MCF 10A (cell line): ENCODE measurements around the gene PPP1R12B. TPM values are rescaled to one million over a fixed set of nuclear protein-coding genes. Genes with fewer than 3 reads are reported as not detected.
A peak's percentile ranks its signal among the peaks of the same experiment; 100 is the strongest.
"Not testable (repeated sequence)": the region's sequence is repeated elsewhere in the genome, so short reads cannot be mapped to it uniquely, and the experiment has no call there.

ENCODE experiments used
- BruUV-seq: library from RNA; stranded (reverse); fragments of 400-500 nt; replicated peaks from 2 replicates; lab custom pipeline; 2021; lab: Mats Ljungman, UMichigan
- CTCF ChIA-PET: fragments of 300-600 bp; sonication (Branson Sonifier 250); formaldehyde crosslinking; extraction: SDS; loops from one replicate; lab custom pipeline; 2021; ENCODE audit warnings: antibody characterized with exemption, inconsistent platforms; lab: Yijun Ruan, JAX
- POLR2A ChIA-PET: fragments of 300-600, 350-650 bp; sonication (Branson Sonifier 250); formaldehyde crosslinking; extraction: SDS; loops from one replicate; lab custom pipeline; 2020; ENCODE audit warnings: antibody characterized with exemption, inconsistent platforms; lab: Yijun Ruan, JAX
- DNase-seq: peaks from one replicate; pipeline ENCODE4 v3.0.0-alpha.2; 2018; ENCODE audit not compliant: unreplicated experiment
- H3K27ac Mint-ChIP-seq: one replicate; pipeline ENCODE4 v1.8.0; 2022; ENCODE audit warnings: mild to moderate bottlenecking, low read depth, mixed read lengths; ENCODE audit not compliant: unreplicated experiment
- H3K27me3 Mint-ChIP-seq: one replicate; pipeline ENCODE4 v1.8.0; 2022; ENCODE audit warnings: mixed read lengths; ENCODE audit not compliant: insufficient read depth, unreplicated experiment
- H3K36me3 Mint-ChIP-seq: one replicate; pipeline ENCODE4 v1.8.0; 2022; ENCODE audit warnings: mild to moderate bottlenecking, moderate library complexity, mixed read lengths; ENCODE audit not compliant: insufficient read depth, unreplicated experiment
- H3K4me1 Mint-ChIP-seq: one replicate; pipeline ENCODE4 v1.8.0; 2022; ENCODE audit warnings: mixed read lengths; ENCODE audit not compliant: insufficient read depth, unreplicated experiment
- H3K4me3 Mint-ChIP-seq: one replicate; pipeline ENCODE4 v1.8.0; 2022; ENCODE audit warnings: mild to moderate bottlenecking, moderate library complexity, mixed read lengths; ENCODE audit not compliant: unreplicated experiment
- H3K9me3 Mint-ChIP-seq: one replicate; pipeline ENCODE4 v1.8.0; 2022; ENCODE audit warnings: mixed read lengths; ENCODE audit not compliant: unreplicated experiment
- CTCF ChIP-seq: fragments of 200-600 bp; IDR thresholded peaks from one replicate; pipeline ENCODE4 v1.8.0; 2022; ENCODE audit warnings: antibody characterized with exemption, mild to moderate bottlenecking; ENCODE audit not compliant: unreplicated experiment
- intact Hi-C: fragments of 100-400 bp; cut with micrococcal nuclease; formaldehyde crosslinking; loops from 2 replicates; pipeline ENCODE4 v1.14.1; 2022
- total RNA-seq: library from RNA; stranded (reverse); gene quantifications from 2 replicates; pipeline ENCODE4 v1.2.3, GENCODE V29; 2022

The PPP1R12B gene
- total RNA-seq, 1 experiment from 2014 or later = 33.8 TPM

DNA sequence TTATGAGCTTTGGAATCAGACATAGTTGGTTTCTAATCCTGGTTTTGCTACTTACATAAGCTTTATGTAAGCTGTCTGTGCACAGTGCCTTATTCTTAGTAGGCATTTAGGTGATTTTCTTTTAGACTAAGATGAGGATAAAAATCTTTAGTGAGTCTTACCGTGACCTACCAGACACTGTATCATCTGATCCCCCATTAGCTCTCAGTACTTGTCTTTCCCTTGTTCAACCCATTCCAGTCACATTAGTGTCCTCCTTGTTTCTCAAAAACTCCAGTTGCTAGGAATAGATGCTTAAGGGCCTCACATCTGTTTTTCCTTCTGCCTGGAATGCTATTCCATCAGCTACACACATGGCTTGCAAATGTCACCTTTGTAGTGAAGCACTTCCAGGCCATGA lies 18.8 kb downstream of the PPP1R12B start:
- intact Hi-C loops = no loop called here
- Mint-ChIP-seq H3K4me1 (peaks cover 12% of the 10 kb centered on the region), H3K27ac (no peak overlapping the region), H3K36me3 (no peaks in the 10 kb centered on the region), H3K4me3 (no peak overlapping the region), H3K9me3 (no peaks in the 10 kb centered on the region), H3K27me3 (no peaks in the 10 kb centered on the region)
- DNase-seq = no peak
- BruUV-seq = no TSS peak
- no peak for TF ChIP-seq CTCF
- ChIA-PET CTCF (interaction anchor here (0.5 to 1.7 kb wide), 4 partner anchors 17 to 353 kb away, joined by 3 to 6 read pairs (median 3); no protein-coding TSS in a partner anchor), POLR2A (interaction anchor here (0.6 to 2.1 kb wide), 5 partner anchors 13 to 1417 kb away, joined by 3 to 7 read pairs (median 3); partner anchors contain the start of gene PPP1R12B)

- CTCF ChIA-PET = interaction anchor here (0.6 to 0.7 kb wide), 3 partner anchors 27 to 925 kb away, joined by 3 read pairs; no protein-coding TSS in a partner anchor
- intact Hi-C loops, DNase-seq, H3K4me3 Mint-ChIP-seq, POLR2A ChIA-PET, H3K36me3 Mint-ChIP-seq, H3K4me1 Mint-ChIP-seq, BruUV-seq, H3K9me3 Mint-ChIP-seq, H3K27me3 Mint-ChIP-seq, H3K27ac Mint-ChIP-seq: not testable (repeated sequence)
Measured at GRCh38 chr1:202370906-202371305, 22.4 kb downstream of the PPP1R12B start.

GRCh38 chr1:202374099-202374498 lies 25.6 kb downstream of the PPP1R12B start:
- Mint-ChIP-seq H3K4me1 (peaks cover 31% of the 10 kb centered on the region), H3K4me3 (no peak overlapping the region), H3K27ac (no peak overlapping the region), H3K9me3 (peaks cover 18% of the 10 kb centered on the region), H3K36me3 (peaks cover 5% of the 10 kb centered on the region), H3K27me3 (no peaks in the 10 kb centered on the region)
- CTCF ChIA-PET = interaction anchor here (1.2 kb wide), 2 partner anchors 30 to 34 kb away, joined by 3 to 4 read pairs; no protein-coding TSS in a partner anchor
- BruUV-seq = no TSS peak
- TF ChIP-seq CTCF = no peak
- DNase-seq = no peak
- intact Hi-C loops = no loop called here
- POLR2A ChIA-PET = interaction anchor here (0.9 kb wide), 1 partner anchor 8 kb away, joined by 3 read pairs; no protein-coding TSS in a partner anchor

- POLR2A ChIA-PET, BruUV-seq, H3K27me3 Mint-ChIP-seq, DNase-seq, H3K4me3 Mint-ChIP-seq, H3K36me3 Mint-ChIP-seq, H3K27ac Mint-ChIP-seq, intact Hi-C loops: not testable (repeated sequence)
- CTCF ChIA-PET = interaction anchor here (1.0 to 1.2 kb wide), 3 partner anchors 31 to 89 kb away, joined by 3 to 4 read pairs (median 4); no protein-coding TSS in a partner anchor
- H3K4me1 Mint-ChIP-seq = peaks cover 36% of the 10 kb centered on the region
- H3K9me3 Mint-ChIP-seq = peaks cover 19% of the 10 kb centered on the region
Measured at GRCh38 chr1:202375175-202375574, 26.7 kb downstream of the PPP1R12B start.

- ChIA-PET CTCF (interaction anchor here (0.6 to 1.2 kb wide), 3 partner anchors 14 to 309 kb away, joined by 3 read pairs; no protein-coding TSS in a partner anchor), POLR2A (interaction anchor here (1.0 to 1.1 kb wide), 3 partner anchors 10 to 30 kb away, joined by 3 to 4 read pairs (median 3); partner anchors contain the start of gene PPP1R12B)
- BruUV-seq = no TSS peak
- peaks cover 6% of the 10 kb centered on the region for H3K36me3 Mint-ChIP-seq
- H3K4me1 Mint-ChIP-seq = peaks cover 46% of the 10 kb centered on the region
- peak overlapping the region; percentile 26 for H3K4me3 Mint-ChIP-seq
- H3K27ac Mint-ChIP-seq = peak overlapping the region; percentile 35
- no peak for TF ChIP-seq CTCF
- peak; percentile 58 for DNase-seq
- no peaks in the 10 kb centered on the region for H3K27me3 Mint-ChIP-seq
- intact Hi-C loops = no loop called here
- H3K9me3 Mint-ChIP-seq = peaks cover 19% of the 10 kb centered on the region
Measured at GRCh38 chr1:202376247-202376646, 27.7 kb downstream of the PPP1R12B start.
